GM12801 (cell line): ENCODE data around the gene IDH3G.

Experiments
- CTCF ChIP-seq: IDR thresholded peaks from one replicate; pipeline ENCODE4 v1.5.1; 2011; ENCODE audit warnings: control low read depth; ENCODE audit not compliant: insufficient read length; ENCODE audit errors: extremely low read depth

Gene IDH3G

GRCh38 chrX:153813161-153813560 is 19.0 kb upstream of the IDH3G start:
- TF ChIP-seq CTCF = no peak

GRCh38 chrX:153812220-153812619 is 18.0 kb upstream of the IDH3G start:
- no peak for TF ChIP-seq CTCF

DNA sequence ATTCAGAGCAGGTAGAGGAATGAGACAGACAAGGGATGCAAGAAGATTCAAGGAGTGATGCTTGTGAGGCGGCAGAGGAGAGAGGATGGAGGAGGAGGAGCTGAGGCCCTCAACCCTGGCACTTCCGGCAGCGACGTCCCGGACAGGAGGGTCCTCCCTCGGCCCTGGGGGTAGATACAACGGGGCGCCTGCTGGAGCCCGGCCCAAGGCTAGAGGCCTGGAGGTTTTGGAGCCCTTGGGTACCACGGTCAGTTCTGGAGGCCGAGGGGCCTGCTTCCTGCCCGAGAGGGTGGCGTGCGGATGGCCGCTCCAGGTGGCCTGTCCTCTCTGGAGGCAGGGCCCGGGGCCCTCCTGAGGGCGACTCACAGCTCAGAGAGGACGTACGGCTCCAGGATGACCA is 13.8 kb upstream of the IDH3G start:
- no peak for TF ChIP-seq CTCF

DNA sequence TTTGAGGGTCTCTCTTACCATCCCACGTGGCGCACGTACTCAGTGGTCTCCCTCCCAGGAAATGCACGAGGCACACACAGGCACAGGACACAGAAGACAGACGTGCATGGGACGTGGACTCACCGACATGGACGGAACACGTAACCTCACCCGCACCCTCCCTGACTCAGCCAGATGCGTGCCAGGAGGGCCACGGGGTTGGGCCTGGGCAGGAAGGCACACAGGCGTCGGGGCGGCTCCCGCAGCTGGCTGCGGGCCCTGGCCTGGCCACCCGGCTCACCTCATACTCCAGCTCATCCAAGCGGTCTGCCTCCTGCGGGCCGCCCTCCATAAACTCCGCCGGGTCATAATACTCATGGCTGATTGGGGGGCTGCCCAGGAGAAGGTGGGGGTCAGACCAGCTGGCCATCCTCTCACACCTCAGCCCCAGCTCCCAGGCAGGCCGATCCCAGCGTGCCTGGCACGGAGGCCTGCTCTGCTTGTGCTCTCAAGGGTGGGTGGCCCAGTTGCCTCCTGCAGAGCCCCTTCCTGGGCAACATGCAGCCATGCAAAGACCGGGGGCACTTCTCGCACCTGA is 12.9 kb upstream of the IDH3G start:
- no peak for TF ChIP-seq CTCF

DNA sequence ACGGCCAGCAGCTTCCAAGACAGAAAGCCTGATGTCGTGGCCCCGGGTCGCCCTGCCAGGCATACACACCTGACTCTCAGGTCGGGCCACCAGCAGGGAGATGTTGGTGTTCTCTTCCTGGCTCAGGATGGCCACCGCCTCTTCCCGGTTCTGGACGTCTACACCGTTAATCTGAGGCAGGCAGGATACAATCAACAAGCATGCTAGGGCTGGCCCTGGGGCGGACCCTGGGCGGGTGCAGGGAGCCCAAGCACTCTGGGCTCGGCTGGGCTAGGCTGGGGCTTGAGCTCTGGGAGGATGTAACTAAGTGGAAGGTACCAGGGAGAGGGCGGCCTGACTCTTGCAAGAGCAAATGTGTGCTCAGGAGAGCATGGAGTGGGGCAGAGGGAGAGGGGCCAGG is 11.3 kb upstream of the IDH3G start:
- TF ChIP-seq CTCF = no peak

- TF ChIP-seq CTCF = no peak
These were observed 10.4 kb upstream of the IDH3G start for GRCh38 chrX:153804621-153805020.

GRCh38 chrX:153804100-153804595 is 10.0 kb upstream of the IDH3G start:
- no peak for TF ChIP-seq CTCF
